PC-3 (cell line): ENCODE data around the gene TMPRSS13.

ENCODE experiments used
- EZH2 ChIP-seq: fragments of 300-600 bp; sonication (generic); IDR thresholded peaks from one replicate; pipeline ENCODE4 v1.6.1; 2017; ENCODE audit warnings: antibody characterized with exemption, mild to moderate bottlenecking, low read length; ENCODE audit not compliant: unreplicated experiment
- EZH2phosphoT487 ChIP-seq: fragments of 300-600 bp; sonication (generic); IDR thresholded peaks from 2 replicates; pipeline ENCODE4 v1.6.1; 2018; ENCODE audit warnings: mild to moderate bottlenecking, antibody characterized with exemption, low read length, borderline replicate concordance
- TF ChIP-seq, protein P1 (sequence below): fragments of 300-600 bp; sonication (generic); conservative IDR thresholded peaks from 2 replicates; pipeline ENCODE4 v1.5.1; 2017; ENCODE audit warnings: antibody characterized with exemption, low read depth, mild to moderate bottlenecking, low read length

DNA sequence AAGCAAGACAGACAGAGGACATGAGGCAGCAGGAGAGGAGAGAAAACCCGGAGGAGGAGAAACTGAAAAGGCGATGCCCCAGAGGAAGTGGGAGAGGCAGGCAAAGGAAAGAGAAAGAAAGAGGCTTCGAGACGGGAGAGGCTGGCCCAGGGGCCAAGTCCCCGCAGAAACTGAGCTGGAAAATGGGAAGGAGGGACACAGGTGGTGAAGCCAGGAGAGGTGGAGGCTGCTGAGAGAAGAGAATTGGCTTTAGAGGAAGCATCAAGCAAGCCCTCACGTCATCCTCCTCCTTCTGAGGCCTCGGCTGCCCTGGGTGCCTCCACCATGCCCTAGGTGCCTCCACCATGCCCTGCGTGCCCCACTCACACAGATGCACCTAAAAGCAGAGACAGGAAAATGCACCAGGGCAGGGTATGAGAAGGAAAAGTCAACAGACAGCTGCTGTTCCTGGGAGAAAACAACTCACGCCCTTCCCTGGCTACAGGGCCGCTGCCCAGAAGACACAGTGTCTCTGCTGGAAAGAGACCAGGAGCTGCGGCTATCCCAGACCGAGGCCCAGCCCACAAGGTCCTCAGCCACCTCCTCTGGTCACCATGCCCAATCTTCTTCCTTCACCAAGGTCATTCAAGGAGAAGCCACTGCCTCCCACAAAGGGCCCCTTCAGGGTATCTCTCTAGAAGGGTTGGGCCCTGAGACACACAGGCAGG, 67.0 kb downstream of the TMPRSS13 start:
- TF ChIP-seq EZH2: no peak
- TF ChIP-seq, protein P1, sequence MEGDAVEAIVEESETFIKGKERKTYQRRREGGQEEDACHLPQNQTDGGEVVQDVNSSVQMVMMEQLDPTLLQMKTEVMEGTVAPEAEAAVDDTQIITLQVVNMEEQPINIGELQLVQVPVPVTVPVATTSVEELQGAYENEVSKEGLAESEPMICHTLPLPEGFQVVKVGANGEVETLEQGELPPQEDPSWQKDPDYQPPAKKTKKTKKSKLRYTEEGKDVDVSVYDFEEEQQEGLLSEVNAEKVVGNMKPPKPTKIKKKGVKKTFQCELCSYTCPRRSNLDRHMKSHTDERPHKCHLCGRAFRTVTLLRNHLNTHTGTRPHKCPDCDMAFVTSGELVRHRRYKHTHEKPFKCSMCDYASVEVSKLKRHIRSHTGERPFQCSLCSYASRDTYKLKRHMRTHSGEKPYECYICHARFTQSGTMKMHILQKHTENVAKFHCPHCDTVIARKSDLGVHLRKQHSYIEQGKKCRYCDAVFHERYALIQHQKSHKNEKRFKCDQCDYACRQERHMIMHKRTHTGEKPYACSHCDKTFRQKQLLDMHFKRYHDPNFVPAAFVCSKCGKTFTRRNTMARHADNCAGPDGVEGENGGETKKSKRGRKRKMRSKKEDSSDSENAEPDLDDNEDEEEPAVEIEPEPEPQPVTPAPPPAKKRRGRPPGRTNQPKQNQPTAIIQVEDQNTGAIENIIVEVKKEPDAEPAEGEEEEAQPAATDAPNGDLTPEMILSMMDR: no peak
- TF ChIP-seq EZH2phosphoT487: no peak
